ENCODE results near the gene GCSH. TPM values are rescaled to one million over a fixed set of nuclear protein-coding genes. Genes with fewer than 3 reads are reported as not detected.

The GCSH gene
- polyA plus RNA-seq, 2 of the 4 experiments (the other 2 are of a cell fraction): 73.5 to 76.4 TPM

- TF ChIP-seq BCL3 (IDR thresholded peaks at IDR 0.05) (no peak), GATA3 (IDR thresholded peaks at IDR 0.05; ENCODE audit: borderline replicate concordance) (no peak)
These were observed 59.3 kb downstream of the GCSH start (continued) for GRCh38 chr16:81036751-81037350.

- Histone ChIP-seq H3K4me3 (peak overlapping the region; percentile 94), H3K4me1 (peaks cover 9% of the 10 kb centered on the region; the same call in 1 of the 3 replicates), H3K9me3 (no peaks in the 10 kb centered on the region), H3K4me2 (peak overlapping the region; percentile 97), H3K27ac (peak overlapping the region; percentile 86 to 96)
- ChIA-PET POLR2A (interaction anchor here (0.5 to 1.3 kb wide), 5 partner anchors 26 to 81 kb away, joined by 3 to 14 read pairs (median 3); partner anchors contain the start of gene C16orf46), CTCF (interaction anchor here (0.6 to 3.2 kb wide), 52 partner anchors 10 to 719 kb away, joined by 3 to 38 read pairs (median 4); partner anchors contain the start of genes BCO1, C16orf46, CENPN and CMC2)
- DNase-seq (ENCODE audit: low read depth in 1 of 2, low spot score in 1 of 2) (peak; percentile 23 to 25), FAIRE-seq (no peak), ATAC-seq (peak; percentile 46 to 74)
- WGBS (ENCODE audit: missing lambda C conversion rate): 1% methylated on average over 33 of the region's 80 CpGs
- no peak for TF ChIP-seq EHMT2 (IDR thresholded peaks at IDR 0.05; ENCODE audit: low read depth)
- no peak for TF ChIP-seq SMC3 (IDR thresholded peaks at IDR 0.05)
These were observed 60.0 kb downstream of the GCSH start for GRCh38 chr16:81035975-81036750.

- 29% methylated on average over 11 of the region's 54 CpGs for WGBS (ENCODE audit: missing lambda C conversion rate)
- ChIA-PET POLR2A (interaction anchor here (0.6 to 1.3 kb wide), 4 partner anchors 25 to 42 kb away, joined by 3 to 14 read pairs (median 3); partner anchors contain the start of gene C16orf46), CTCF (interaction anchor here (0.6 to 3.2 kb wide), 57 partner anchors 8 to 719 kb away, joined by 3 to 38 read pairs (median 4); partner anchors contain the start of genes BCO1, C16orf46, CENPN and CMC2)
- peak; percentile 96 for ATAC-seq
- peak within 1 kb of the TSS; percentile 86 to 96 for H3K27ac ChIP-seq
- H3K9me3 ChIP-seq: no peaks in the 10 kb centered on the region
- peak within 1 kb of the TSS; percentile 94 for H3K4me3 ChIP-seq
- peak within 1 kb of the TSS; percentile 97 for H3K4me2 ChIP-seq
- H3K4me1 ChIP-seq: peaks cover 9% of the 10 kb centered on the region; the same call in 1 of the 3 replicates
- FAIRE-seq: no peak
- DNase-seq (ENCODE audit: low read depth in 1 of 2, low spot score in 1 of 2): peak; percentile 83 to 85
- TF ChIP-seq BCL3 (IDR thresholded peaks at IDR 0.05) (peak; percentile 68; the same call in 1 of the 3 replicates), HOXB5 (CRISPR knock-in tag; IDR thresholded peaks at IDR 0.05) (no peak), RARB (CRISPR knock-in tag; IDR thresholded peaks at IDR 0.05) (no peak), POLR2A (IDR thresholded peaks at IDR 0.05; ENCODE audit: low read length) (peak; percentile 62), RFX5 (IDR thresholded peaks at IDR 0.05) (0 out of 2 replicates have a peak, but pooled peaks have one; percentile 25), MAFK (IDR thresholded peaks at IDR 0.05; ENCODE audit: partially characterized antibody) (no peak), MAX (IDR thresholded peaks at IDR 0.05) (0 out of 2 replicates have a peak, but pooled peaks have one; percentile 33), BHLHE40 (IDR thresholded peaks at IDR 0.05; ENCODE audit: low read depth, low read length) (no peak), FOXS1 (CRISPR knock-in tag; IDR thresholded peaks at IDR 0.05) (no peak), ATOH8 (CRISPR knock-in tag; IDR thresholded peaks at IDR 0.05; ENCODE audit: low read depth) (no peak), RCOR1 (IDR thresholded peaks at IDR 0.05; ENCODE audit: low read depth, low read length) (no peak), JUNB (IDR thresholded peaks at IDR 0.05) (no peak), HEYL (CRISPR knock-in tag; IDR thresholded peaks at IDR 0.05) (no peak), REST (IDR thresholded peaks at IDR 0.05) (no peak), CEBPB (IDR thresholded peaks at IDR 0.05) (no peak), NR3C1 (IDR thresholded peaks at IDR 0.05) (no peak), NPAS2 (CRISPR knock-in tag; IDR thresholded peaks at IDR 0.05; ENCODE audit: borderline replicate concordance) (no peak), HMGXB4 (CRISPR knock-in tag; IDR thresholded peaks at IDR 0.05; ENCODE audit: borderline replicate concordance) (no peak), TFCP2L1 (CRISPR knock-in tag; IDR thresholded peaks at IDR 0.05) (no peak), ZNF302 (CRISPR knock-in tag; IDR thresholded peaks at IDR 0.05) (no peak)
These were observed 60.7 kb downstream of the GCSH start, which contains the start of gene ATMIN for GRCh38 chr16:81035398-81035974. Gene ATMIN, plus strand, starts transcription at chr16:81035842. Its CDS starts 29 bp downstream, at chr16:81035871.
